ENCODE results near the gene THRA. TPM values are rescaled to one million over a fixed set of nuclear protein-coding genes. Genes with fewer than 3 reads are reported as not detected.

Gene THRA
- polyA plus RNA-seq, 1 experiment, result 25.2 TPM

DNA sequence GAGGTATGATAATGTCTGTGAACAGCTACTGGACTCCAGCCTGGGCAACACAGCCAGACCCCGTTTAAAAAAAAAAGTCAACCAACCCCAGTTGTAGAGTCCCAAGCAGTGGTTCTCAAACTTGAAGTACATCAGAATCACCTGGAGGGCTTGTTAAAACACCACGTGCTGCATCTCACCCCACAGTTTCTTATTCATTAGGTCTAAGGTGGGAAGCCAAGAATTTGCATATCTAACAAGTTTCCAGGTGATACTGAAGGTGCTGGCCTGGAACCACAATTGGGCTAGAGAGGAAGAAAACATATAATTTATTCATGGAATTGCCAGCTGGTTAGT lies 52.3 kb downstream of the THRA start:
- Histone ChIP-seq H3K9me3 (ENCODE audit: control insufficient read depth, insufficient read depth, low read length) (no peaks in the 10 kb centered on the region), H3K4me3 (ENCODE audit: low read depth, low read length) (no peak overlapping the region), H3K27me3 (ENCODE audit: control insufficient read depth, insufficient read depth, low read length) (no peaks in the 10 kb centered on the region), H3K27ac (ENCODE audit: low read depth, low read length) (peak overlapping the region; percentile 84)
- POLR2A ChIA-PET, result interaction anchor here (0.5 to 5.4 kb wide), 6 partner anchors 8 to 94 kb away, joined by 4 to 66 read pairs (median 16); partner anchors contain the start of genes CASC3, MED24, MSL1 and NR1D1
- CTCF ChIA-PET, result interaction anchor here (1.0 to 4.9 kb wide), 2 partner anchors 8 to 40 kb away, joined by 4 to 47 read pairs; no protein-coding TSS in a partner anchor
- TF ChIP-seq CTCF (IDR thresholded peaks at IDR 0.05; ENCODE audit: low read depth, low read length), result no peak
- no peak for DNase-seq (ENCODE audit: low read depth, low spot score)

DNA sequence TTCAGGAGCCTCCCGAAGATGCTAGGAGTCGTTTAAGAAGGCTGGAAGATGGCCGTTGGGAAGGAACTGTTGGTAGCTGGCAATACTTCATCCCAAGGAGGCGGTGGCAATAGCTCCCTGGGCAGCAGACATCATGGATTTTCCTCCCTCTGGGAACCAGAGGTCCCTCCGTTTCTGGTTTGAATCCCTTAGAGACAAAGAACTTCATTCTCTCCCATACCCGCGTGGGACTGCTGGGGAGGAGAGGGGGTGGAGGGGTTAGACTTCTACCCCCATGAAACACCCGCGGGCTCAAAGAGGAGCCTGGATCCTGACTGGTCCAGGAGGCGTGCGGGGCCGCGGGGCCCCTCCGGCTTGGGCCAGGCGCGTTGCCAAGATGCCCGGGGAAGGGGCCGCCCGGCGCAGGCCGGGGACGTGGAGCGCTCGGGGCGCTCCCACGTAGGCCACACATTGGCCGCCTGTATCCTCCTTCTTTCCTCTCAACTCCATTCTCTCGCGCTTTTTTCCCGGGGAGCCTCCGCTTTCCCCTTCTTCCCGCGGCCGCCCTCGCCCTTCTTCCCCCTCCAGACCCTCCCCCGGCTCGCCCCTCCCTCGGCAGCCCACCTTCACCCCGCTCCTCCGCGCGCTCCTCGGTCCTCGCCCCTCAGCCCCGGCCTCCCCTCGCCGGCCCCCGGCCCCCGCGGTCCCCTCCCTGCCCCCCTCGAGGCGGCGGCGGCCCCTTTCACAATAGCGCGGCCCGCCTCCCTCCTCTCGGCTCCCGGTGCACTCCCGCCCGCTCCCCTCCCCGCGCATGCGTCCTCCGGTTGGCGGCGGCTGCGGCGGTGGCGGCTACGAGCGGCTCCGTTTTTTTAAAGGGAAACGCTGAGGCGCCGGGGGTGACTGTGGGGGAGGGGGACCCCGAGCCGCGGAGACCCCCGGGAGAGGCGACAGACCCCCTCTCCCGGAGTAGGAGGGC lies 58.7 kb downstream of the THRA start, which contains the start of gene MSL1:
TSS of gene MSL1 (plus strand) at position 791 of the 955 bp plus-strand sequence. CDS start 642 bp downstream, outside the sequence.
- CTCF ChIA-PET, result interaction anchor here (0.9 to 8.1 kb wide), 3 partner anchors 10 to 95 kb away, joined by 3 to 83 read pairs (median 6); partner anchors contain the start of gene MED24
- no peak for TF ChIP-seq CTCF (IDR thresholded peaks at IDR 0.05; ENCODE audit: low read depth, low read length)

GRCh38 chr17:40122136-40122998 lies 59.6 kb downstream of the THRA start:
- CTCF ChIA-PET, result interaction anchor here (0.6 to 8.1 kb wide), 5 partner anchors 11 to 108 kb away, joined by 3 to 83 read pairs (median 5); no protein-coding TSS in a partner anchor
- peak overlapping the region; percentile 97 for H3K4me3 ChIP-seq (ENCODE audit: low read depth, low read length)
- no peaks in the 10 kb centered on the region for H3K9me3 ChIP-seq (ENCODE audit: control insufficient read depth, insufficient read depth, low read length)
- POLR2A ChIA-PET, result interaction anchor here (0.5 to 5.4 kb wide), 6 partner anchors 10 to 142 kb away, joined by 3 to 66 read pairs (median 4); partner anchors contain the start of genes CASC3 and PSMD3
- no peaks in the 10 kb centered on the region for H3K27me3 ChIP-seq (ENCODE audit: control insufficient read depth, insufficient read depth, low read length)
- no peak for DNase-seq (ENCODE audit: low read depth, low spot score)
- peak overlapping the region; percentile 84 for H3K27ac ChIP-seq (ENCODE audit: low read depth, low read length)
- peak; percentile 33 for TF ChIP-seq CTCF (IDR thresholded peaks at IDR 0.05; ENCODE audit: low read depth, low read length)

More for the DNA sequence above, 58.7 kb downstream of the THRA start, which contains the start of gene MSL1:
- DNase-seq (ENCODE audit: low read depth, low spot score), result no peak
- POLR2A ChIA-PET, result interaction anchor here (1.0 to 5.4 kb wide), 7 partner anchors 9 to 141 kb away, joined by 3 to 66 read pairs (median 9); partner anchors contain the start of genes CASC3, NR1D1 and PSMD3
- peak within 1 kb of the TSS; percentile 97 for H3K4me3 ChIP-seq (ENCODE audit: low read depth, low read length)
- no peaks in the 10 kb centered on the region for H3K9me3 ChIP-seq (ENCODE audit: control insufficient read depth, insufficient read depth, low read length)
- H3K27me3 ChIP-seq (ENCODE audit: control insufficient read depth, insufficient read depth, low read length), result no peaks in the 10 kb centered on the region
- peak within 1 kb of the TSS; percentile 85 for H3K27ac ChIP-seq (ENCODE audit: low read depth, low read length)

DNA sequence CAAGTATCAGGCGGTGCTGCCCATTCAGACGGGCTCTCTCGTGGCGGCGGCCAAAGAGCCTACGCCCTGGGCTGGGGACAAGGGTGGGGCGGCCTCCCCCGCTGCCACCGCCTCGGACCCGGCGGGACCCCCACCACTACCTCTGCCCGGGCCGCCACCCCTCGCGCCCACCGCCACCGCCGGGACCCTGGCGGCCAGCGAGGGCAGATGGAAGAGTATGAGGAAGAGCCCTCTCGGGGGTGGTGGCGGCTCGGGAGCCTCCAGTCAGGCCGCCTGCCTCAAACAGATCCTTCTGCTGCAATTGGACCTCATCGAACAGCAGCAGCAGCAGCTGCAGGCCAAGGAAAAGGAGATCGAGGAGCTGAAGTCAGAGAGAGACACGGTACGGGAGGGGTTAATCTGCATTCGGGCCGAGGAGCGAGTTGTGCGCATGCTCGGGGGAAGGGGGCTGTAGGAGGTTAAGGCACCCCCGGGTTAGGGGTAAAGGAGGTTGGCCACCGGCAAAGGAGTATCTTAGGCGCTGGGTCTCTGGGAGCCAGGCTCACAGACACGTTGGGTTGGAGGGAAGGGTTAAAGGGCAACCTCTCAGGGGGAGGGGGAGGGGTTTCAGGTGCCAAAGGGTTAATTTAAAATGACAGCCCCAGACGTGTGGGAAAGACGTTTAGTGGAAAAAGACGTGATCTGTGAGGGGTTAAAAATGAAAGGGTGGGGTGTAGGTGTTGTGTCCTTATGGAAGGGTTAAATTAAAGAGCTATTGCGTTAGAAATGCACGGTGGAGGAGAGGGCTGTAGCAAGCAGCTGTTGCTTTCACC lies 60.4 kb downstream of the THRA start:
- DNase-seq (ENCODE audit: low read depth, low spot score), result no peak
- ChIA-PET CTCF (interaction anchor here (0.6 to 8.1 kb wide), 9 partner anchors 9 to 96 kb away, joined by 3 to 83 read pairs (median 7); partner anchors contain the start of gene WIPF2), POLR2A (interaction anchor here (0.5 to 5.4 kb wide), 7 partner anchors 11 to 143 kb away, joined by 3 to 66 read pairs (median 3); partner anchors contain the start of genes CASC3, NR1D1 and PSMD3)
- peak overlapping the region; percentile 97 for H3K4me3 ChIP-seq (ENCODE audit: low read depth, low read length)
- H3K27ac ChIP-seq (ENCODE audit: low read depth, low read length), result peak overlapping the region; percentile 39
- TF ChIP-seq CTCF (IDR thresholded peaks at IDR 0.05; ENCODE audit: low read depth, low read length), result no peak
- H3K27me3 ChIP-seq (ENCODE audit: control insufficient read depth, insufficient read depth, low read length), result no peaks in the 10 kb centered on the region
- no peaks in the 10 kb centered on the region for H3K9me3 ChIP-seq (ENCODE audit: control insufficient read depth, insufficient read depth, low read length)

Data from AG04450 (cell line).